NCI-H748 treated with DMSO at 0.1 percent for 48 hours (cell line): Measurements from ENCODE around the gene WDR41.
"Not testable (repeated sequence)": the region's sequence is repeated elsewhere in the genome, so short reads cannot be mapped to it uniquely, and the experiment has no call there.

ENCODE experiments used
- DNase-seq: peaks from one replicate; lab custom pipeline; 2025; lab: John Stamatoyannopoulos, UW

WDR41 gene

GRCh38 chr5:77402796-77403195, 89.3 kb downstream of the WDR41 start:
- no peak for DNase-seq

GRCh38 chr5:77400645-77401044, 91.5 kb downstream of the WDR41 start:
- no peak for DNase-seq

GRCh38 chr5:77398896-77399295, 93.2 kb downstream of the WDR41 start:
- DNase-seq = no peak

- no peak for DNase-seq
Measured at GRCh38 chr5:77398458-77398857, 93.7 kb downstream of the WDR41 start.

GRCh38 chr5:77397686-77398292, 94.3 kb downstream of the WDR41 start:
- no peak for DNase-seq

- DNase-seq = no peak
Measured at GRCh38 chr5:77396017-77396416, 96.1 kb downstream of the WDR41 start.

GRCh38 chr5:77394064-77394715, 97.9 kb downstream of the WDR41 start:
- no peak for DNase-seq

- no peak for DNase-seq
Measured at GRCh38 chr5:77391240-77391765, 100.8 kb downstream of the WDR41 start.

- DNase-seq = no peak
Measured at GRCh38 chr5:77390795-77391194, 101.3 kb downstream of the WDR41 start.

- no peak for DNase-seq
Measured at GRCh38 chr5:77390221-77390620, 101.9 kb downstream of the WDR41 start.

GRCh38 chr5:77389746-77390145, 102.4 kb downstream of the WDR41 start:
- DNase-seq = no peak

- not testable (repeated sequence) for DNase-seq
Measured at GRCh38 chr5:77386340-77386739, 105.8 kb downstream of the WDR41 start.

GRCh38 chr5:77383336-77383735, 108.8 kb downstream of the WDR41 start:
- not testable (repeated sequence) for DNase-seq
